ENCODE data around the gene NPRL2. TPM values are rescaled to one million over a fixed set of nuclear protein-coding genes. Genes with fewer than 3 reads are reported as not detected.

Gene NPRL2
- total RNA-seq, 1 donor from 2014 or later = 17.1 TPM

DNA sequence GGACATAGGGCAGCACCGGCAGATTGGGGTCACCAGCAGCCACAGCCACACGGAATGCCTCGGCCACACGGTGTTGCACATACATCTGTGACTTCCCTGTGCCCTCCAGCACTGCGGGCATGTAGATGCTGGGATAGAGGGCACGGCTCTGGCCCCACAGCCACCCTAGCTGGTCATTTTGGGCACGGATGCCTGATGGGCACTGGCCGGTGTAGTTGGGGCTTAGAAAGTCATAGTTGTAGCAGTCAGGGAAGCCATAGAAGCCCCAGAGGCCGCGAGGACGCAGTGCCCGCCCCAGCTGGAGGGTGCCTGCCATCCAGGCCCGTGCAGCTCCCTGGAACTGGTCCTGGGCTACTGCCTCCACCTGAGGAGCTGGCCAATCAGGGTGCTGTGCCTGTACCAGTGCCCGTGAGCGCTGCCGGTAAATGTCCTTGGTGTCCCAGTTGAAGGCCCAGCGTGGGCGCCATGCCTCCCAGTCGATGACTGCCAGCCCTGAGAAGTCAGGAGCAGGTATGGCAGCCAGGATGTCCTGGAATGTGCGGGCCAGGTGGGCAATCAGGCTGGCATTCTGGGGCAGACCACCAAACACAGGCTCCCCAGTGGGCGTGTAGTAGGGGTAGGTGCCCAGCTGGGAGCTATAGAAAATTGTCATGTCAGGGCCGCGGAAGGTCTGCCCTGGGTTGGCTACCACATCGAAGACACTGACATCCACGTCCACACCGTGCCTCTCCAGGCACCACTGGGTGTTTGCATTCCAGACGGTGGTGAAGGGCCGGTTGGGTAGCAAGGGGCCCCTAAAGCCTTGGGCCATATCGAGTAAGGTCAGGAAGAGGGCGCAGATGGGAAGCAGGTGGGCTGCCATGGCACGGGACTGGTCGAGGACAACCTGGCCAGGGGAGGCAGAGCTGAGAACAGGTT is 48.2 kb downstream of the NPRL2 start:
- DNase-seq (ENCODE audit: low read depth) = no peak
- Histone ChIP-seq H3K36me3 (ENCODE audit: control insufficient read depth, insufficient read depth, low read length) (no peaks in the 10 kb centered on the region), H3K4me3 (ENCODE audit: low read depth, low read length) (no peak overlapping the region), H3K27me3 (ENCODE audit: control insufficient read depth, insufficient read depth, low read length) (no peaks in the 10 kb centered on the region)
- TF ChIP-seq, protein P1, sequence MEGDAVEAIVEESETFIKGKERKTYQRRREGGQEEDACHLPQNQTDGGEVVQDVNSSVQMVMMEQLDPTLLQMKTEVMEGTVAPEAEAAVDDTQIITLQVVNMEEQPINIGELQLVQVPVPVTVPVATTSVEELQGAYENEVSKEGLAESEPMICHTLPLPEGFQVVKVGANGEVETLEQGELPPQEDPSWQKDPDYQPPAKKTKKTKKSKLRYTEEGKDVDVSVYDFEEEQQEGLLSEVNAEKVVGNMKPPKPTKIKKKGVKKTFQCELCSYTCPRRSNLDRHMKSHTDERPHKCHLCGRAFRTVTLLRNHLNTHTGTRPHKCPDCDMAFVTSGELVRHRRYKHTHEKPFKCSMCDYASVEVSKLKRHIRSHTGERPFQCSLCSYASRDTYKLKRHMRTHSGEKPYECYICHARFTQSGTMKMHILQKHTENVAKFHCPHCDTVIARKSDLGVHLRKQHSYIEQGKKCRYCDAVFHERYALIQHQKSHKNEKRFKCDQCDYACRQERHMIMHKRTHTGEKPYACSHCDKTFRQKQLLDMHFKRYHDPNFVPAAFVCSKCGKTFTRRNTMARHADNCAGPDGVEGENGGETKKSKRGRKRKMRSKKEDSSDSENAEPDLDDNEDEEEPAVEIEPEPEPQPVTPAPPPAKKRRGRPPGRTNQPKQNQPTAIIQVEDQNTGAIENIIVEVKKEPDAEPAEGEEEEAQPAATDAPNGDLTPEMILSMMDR (IDR thresholded peaks at IDR 0.05; ENCODE audit: insufficient read depth, low read length, severe bottlenecking) = no peak
- FAIRE-seq = no peak

DNA sequence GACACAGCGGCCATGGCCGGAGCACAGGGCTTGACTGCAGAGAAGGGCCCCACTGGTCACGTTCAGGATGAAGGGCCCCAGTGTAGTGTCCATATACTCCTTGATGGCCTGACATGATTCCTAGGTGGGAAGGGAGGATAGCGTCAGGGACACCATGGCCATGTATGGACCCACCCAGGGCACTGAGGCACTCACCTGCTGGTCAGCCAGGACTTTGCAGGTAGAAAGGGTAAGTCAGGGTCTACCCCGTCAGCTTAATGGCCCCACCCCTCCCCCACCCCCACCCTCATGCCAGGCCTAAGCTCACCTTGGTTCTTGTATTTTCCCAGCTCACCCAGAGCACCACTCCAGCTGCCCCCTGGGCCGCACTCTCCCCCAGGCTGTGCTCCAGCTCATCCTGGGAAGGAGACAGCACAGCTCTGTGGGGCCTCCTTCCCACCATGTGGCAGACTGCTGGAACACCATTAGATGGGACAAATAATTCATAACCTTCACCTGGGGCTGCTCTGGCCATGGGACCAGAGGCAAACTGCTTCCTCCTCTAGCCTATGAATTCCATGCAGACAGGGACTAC is 49.8 kb downstream of the NPRL2 start:
- no peak overlapping the region for H3K4me3 ChIP-seq (ENCODE audit: low read depth, low read length)

DNA sequence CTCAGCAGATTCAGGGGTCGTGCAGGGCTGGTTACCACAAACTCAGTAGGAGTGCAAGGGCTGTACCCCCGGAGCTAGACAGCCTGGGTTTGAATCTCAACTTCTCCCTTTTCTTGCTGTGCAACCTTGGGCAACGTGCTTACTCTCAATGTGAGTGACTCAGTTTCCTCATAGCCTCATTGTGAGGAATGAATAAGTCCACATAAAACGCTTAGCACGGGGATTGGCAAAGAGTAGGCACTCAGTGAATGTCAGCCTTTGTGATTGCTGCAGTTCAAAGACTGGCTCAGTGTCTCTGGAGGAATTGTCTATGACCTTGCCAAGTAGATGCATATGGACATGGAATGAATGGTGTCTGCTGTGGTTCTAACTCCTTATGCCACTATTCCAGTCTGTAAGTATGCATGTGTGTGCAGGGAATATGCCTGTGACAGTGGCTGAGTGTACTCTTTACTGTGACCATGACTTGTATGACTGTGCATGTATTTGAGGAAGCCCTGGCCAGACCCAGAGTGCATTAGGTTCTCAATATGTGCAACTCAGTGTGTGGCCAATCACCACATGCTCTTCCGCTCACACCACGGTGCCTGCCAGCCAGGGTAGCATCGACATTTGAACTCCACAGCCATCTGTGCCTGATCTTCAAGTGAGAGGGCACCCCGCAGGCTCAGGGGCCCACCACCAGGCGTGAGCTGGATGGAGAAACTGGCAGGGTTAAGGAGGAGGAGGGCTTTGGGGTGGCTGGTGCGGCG is 50.5 kb downstream of the NPRL2 start:
- peak; percentile 93 for FAIRE-seq
- no peaks in the 10 kb centered on the region for H3K27me3 ChIP-seq (ENCODE audit: control insufficient read depth, insufficient read depth, low read length)

More for the DNA sequence above, 49.8 kb downstream of the NPRL2 start:
- H3K27me3 ChIP-seq (ENCODE audit: control insufficient read depth, insufficient read depth, low read length) = no peaks in the 10 kb centered on the region
- H3K36me3 ChIP-seq (ENCODE audit: control insufficient read depth, insufficient read depth, low read length) = peaks cover 1% of the 10 kb centered on the region
- FAIRE-seq (no peak), DNase-seq (ENCODE audit: low read depth) (no peak)
- TF ChIP-seq, protein P1 (IDR thresholded peaks at IDR 0.05; ENCODE audit: insufficient read depth, low read length, severe bottlenecking) = no peak

DNA sequence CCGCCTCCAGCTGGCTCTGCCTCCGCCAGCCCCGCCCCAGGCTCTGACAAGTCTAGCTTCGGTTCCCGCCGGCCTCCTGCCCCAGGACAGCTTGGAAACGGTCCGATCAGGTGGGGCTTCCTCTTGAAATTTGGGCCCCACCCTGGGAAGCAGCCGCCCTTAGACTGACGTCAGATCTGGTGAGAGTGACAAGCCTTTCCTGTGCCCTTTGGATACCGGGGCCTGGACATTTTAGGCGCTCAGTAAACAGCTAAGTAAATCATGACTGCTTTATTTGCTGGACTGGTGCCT is 51.0 kb downstream of the NPRL2 start:
- FAIRE-seq (peak; percentile 58), DNase-seq (ENCODE audit: low read depth) (no peak)
- Histone ChIP-seq H3K4me3 (ENCODE audit: low read depth, low read length) (peak overlapping the region; percentile 7), H3K36me3 (ENCODE audit: control insufficient read depth, insufficient read depth, low read length) (peaks cover 1% of the 10 kb centered on the region), H3K27me3 (ENCODE audit: control insufficient read depth, insufficient read depth, low read length) (no peaks in the 10 kb centered on the region)
- TF ChIP-seq, protein P1 (IDR thresholded peaks at IDR 0.05; ENCODE audit: insufficient read depth, low read length, severe bottlenecking) = no peak

More for the DNA sequence above, 50.5 kb downstream of the NPRL2 start:
- DNase-seq (ENCODE audit: low read depth) = peak; percentile 95
- TF ChIP-seq, protein P1 (IDR thresholded peaks at IDR 0.05; ENCODE audit: insufficient read depth, low read length, severe bottlenecking) = no peak
- Histone ChIP-seq H3K4me3 (ENCODE audit: low read depth, low read length) (peak overlapping the region; percentile 7), H3K36me3 (ENCODE audit: control insufficient read depth, insufficient read depth, low read length) (peaks cover 1% of the 10 kb centered on the region)

DNA sequence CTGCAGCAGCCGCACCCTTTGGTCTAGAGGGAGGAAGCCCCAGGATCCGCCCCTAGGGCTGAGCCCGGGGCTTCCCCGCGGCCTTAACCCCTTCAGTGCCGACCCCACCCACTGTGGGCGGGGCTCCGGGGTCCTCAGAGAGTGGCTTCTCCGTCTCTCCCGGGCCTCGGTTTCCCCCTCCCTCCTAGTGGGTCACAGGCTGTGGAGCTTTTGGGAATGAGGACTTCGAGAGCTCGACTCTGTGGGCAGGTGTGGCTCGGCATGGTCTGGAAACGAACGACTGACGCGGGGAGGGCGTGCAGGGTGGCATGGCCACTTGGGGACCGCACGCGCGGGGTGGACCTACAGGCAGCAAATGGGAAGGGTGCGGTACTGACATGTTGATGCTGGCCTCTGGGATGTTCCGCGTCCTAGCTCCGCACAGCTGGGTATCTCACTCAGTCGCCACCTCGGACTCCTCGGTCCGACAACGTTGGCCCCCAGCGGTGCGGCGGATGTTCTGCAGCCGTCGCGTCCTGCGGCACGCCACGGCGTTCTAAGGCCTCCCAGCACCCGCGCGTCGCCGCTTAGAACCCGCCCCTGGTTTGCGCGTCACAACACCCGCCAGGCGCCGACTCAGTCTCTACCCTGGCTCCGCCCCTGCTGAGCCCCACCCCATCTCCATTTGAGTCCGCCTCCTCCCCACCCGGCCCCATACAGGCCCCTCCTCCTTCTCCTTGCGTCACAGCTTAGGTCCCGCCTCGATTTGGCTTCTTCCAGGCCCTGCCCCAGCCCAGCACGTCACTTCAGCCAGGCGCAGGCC is 51.5 kb downstream of the NPRL2 start, which contains the start of the genes HYAL3 and NAA80:
Gene HYAL3 (minus strand): TSS at position 570 of the 802 bp plus-strand sequence. CDS start 3,803 bp downstream, outside the sequence.
Gene NAA80 (minus strand): TSS at position 570 of the 802 bp plus-strand sequence. CDS start 1,942 bp downstream, outside the sequence.
- peaks cover 1% of the 10 kb centered on the region for H3K36me3 ChIP-seq (ENCODE audit: control insufficient read depth, insufficient read depth, low read length)
- H3K4me3 ChIP-seq (ENCODE audit: low read depth, low read length) = peak within 1 kb of the TSS; percentile 76
- FAIRE-seq (no peak), DNase-seq (ENCODE audit: low read depth) (peak; percentile 98)
- TF ChIP-seq, protein P1 (IDR thresholded peaks at IDR 0.05; ENCODE audit: insufficient read depth, low read length, severe bottlenecking) = peak; percentile 45
- H3K27me3 ChIP-seq (ENCODE audit: control insufficient read depth, insufficient read depth, low read length) = no peaks in the 10 kb centered on the region
